Measurements from ENCODE around the gene SPG7. TPM values are rescaled to one million over a fixed set of nuclear protein-coding genes. Genes with fewer than 3 reads are reported as not detected.

The SPG7 gene
- total and polyA plus RNA-seq, 9 of the 15 experiments (the other 6 are each of a cell fraction or from before 2014, with no cell fraction given): 5.8 to 89.1 (median 49.4) TPM

- no peak for TF ChIP-seq ZBTB43 (CRISPR knock-in tag; IDR thresholded peaks at IDR 0.05)
- no peak for TF ChIP-seq MIER1 (IDR thresholded peaks at IDR 0.05; ENCODE audit: low read depth)
- TF ChIP-seq CBFA2T2 (conservative IDR thresholded peaks at IDR 0.05): no peak
- peak; percentile 93 for TF ChIP-seq SAP30 (IDR thresholded peaks at IDR 0.05; ENCODE audit: borderline replicate concordance, insufficient read depth, low read depth, low read length, poor library complexity, severe bottlenecking)
- TF ChIP-seq TARDBP (IDR thresholded peaks at IDR 0.05): peak; percentile 93
- TF ChIP-seq BRCA1 (IDR thresholded peaks at IDR 0.05): no peak
- TF ChIP-seq BRCA1 (CRISPR knock-in tag; IDR thresholded peaks at IDR 0.05): no peak
- no peak for TF ChIP-seq GATAD2B (IDR thresholded peaks at IDR 0.05; ENCODE audit: borderline replicate concordance)
- TF ChIP-seq ZC3H8 (IDR thresholded peaks at IDR 0.05): no peak
- peak; percentile 52; the same call in 1 of the 2 replicates for TF ChIP-seq BHLHE40 (IDR thresholded peaks at IDR 0.05; ENCODE audit: low read length)
- peak; percentile 50; the same call in 1 of the 2 replicates for TF ChIP-seq VEZF1 (CRISPR knock-in tag; IDR thresholded peaks at IDR 0.05)
- no peak for TF ChIP-seq TRIM25 (IDR thresholded peaks at IDR 0.05; ENCODE audit: borderline replicate concordance)
- TF ChIP-seq DPF2 (IDR thresholded peaks at IDR 0.05): no peak
- peak; percentile 88 for TF ChIP-seq EGR1 (conservative IDR thresholded peaks at IDR 0.05)
- TF ChIP-seq SPI1 (IDR thresholded peaks at IDR 0.05; ENCODE audit: borderline replicate concordance, low read depth, low read length): no peak
- peak; percentile 96 for TF ChIP-seq MTA1 (IDR thresholded peaks at IDR 0.05; ENCODE audit: borderline replicate concordance)
- no peak for TF ChIP-seq ZNF121 (CRISPR knock-in tag; conservative IDR thresholded peaks at IDR 0.05)
- TF ChIP-seq JUND (IDR thresholded peaks at IDR 0.05; ENCODE audit: borderline replicate concordance, low read depth, low read length): peak; percentile 35; the same call in 1 of the 2 replicates
- TF ChIP-seq JUND (tag; IDR thresholded peaks at IDR 0.05; ENCODE audit: borderline replicate concordance, low read depth, low read length): peak; percentile 21; the same call in 1 of the 3 replicates
- no peak for TF ChIP-seq PHB (CRISPR knock-in tag; IDR thresholded peaks at IDR 0.05)
- TF ChIP-seq GABPA (tag; conservative IDR thresholded peaks at IDR 0.05; ENCODE audit: low read depth): peak; percentile 68
- peak; percentile 93 for TF ChIP-seq ATF7 (IDR thresholded peaks at IDR 0.05)
- TF ChIP-seq EP400 (IDR thresholded peaks at IDR 0.05): peak; percentile 36; the same call in 1 of the 2 replicates
- TF ChIP-seq HNRNPH1 (optimal IDR thresholded peaks at IDR 0.05; ENCODE audit: low read depth, low read length): no peak
- no peak for TF ChIP-seq ADNP (tag; IDR thresholded peaks at IDR 0.05)
These were observed 17.6 kb upstream of the SPG7 start, which contains the start of gene ANKRD11 (continued) for GRCh38 chr16:89490439-89491237.
